NCI-H226 (cell line): Measurements from ENCODE around the gene ILDR2.

Source experiments
- DNase-seq: peaks from one replicate; pipeline ENCODE4 v3.0.0-alpha.2; 2015

ILDR2 gene

GRCh38 chr1:166920561-166921475, 54.5 kb downstream of the ILDR2 start:
- DNase-seq = no peak

- DNase-seq = no peak
Measured at GRCh38 chr1:166918956-166919316, 56.4 kb downstream of the ILDR2 start.

GRCh38 chr1:166918088-166918955, 57.0 kb downstream of the ILDR2 start:
- DNase-seq = no peak

GRCh38 chr1:166915941-166916340, 59.4 kb downstream of the ILDR2 start:
- DNase-seq = no peak

GRCh38 chr1:166915042-166915441, 60.3 kb downstream of the ILDR2 start:
- no peak for DNase-seq

GRCh38 chr1:166914111-166914510, 61.2 kb downstream of the ILDR2 start:
- DNase-seq = no peak

- no peak for DNase-seq
Measured at GRCh38 chr1:166911624-166912023, 63.7 kb downstream of the ILDR2 start.

GRCh38 chr1:166910396-166910994, 64.8 kb downstream of the ILDR2 start:
- DNase-seq = peak; percentile 90

GRCh38 chr1:166908942-166909341, 66.4 kb downstream of the ILDR2 start:
- DNase-seq = peak; percentile 26

- DNase-seq = no peak
Measured at GRCh38 chr1:166907763-166908162, 67.6 kb downstream of the ILDR2 start.

- no peak for DNase-seq
Measured at GRCh38 chr1:166907051-166907450, 68.3 kb downstream of the ILDR2 start.

GRCh38 chr1:166906647-166907046, 68.7 kb downstream of the ILDR2 start:
- peak; percentile 59 for DNase-seq

GRCh38 chr1:166905900-166906299, 69.4 kb downstream of the ILDR2 start:
- DNase-seq = peak; percentile 87

GRCh38 chr1:166905136-166905535, 70.2 kb downstream of the ILDR2 start:
- peak; percentile 27 for DNase-seq

GRCh38 chr1:166903232-166903631, 72.1 kb downstream of the ILDR2 start:
- DNase-seq = no peak

GRCh38 chr1:166902279-166902678, 73.1 kb downstream of the ILDR2 start:
- peak; percentile 57 for DNase-seq

- no peak for DNase-seq
Measured at GRCh38 chr1:166900987-166901386, 74.4 kb downstream of the ILDR2 start.

GRCh38 chr1:166899769-166900168, 75.6 kb downstream of the ILDR2 start:
- DNase-seq = no peak

- DNase-seq = no peak
Measured at GRCh38 chr1:166895766-166896165, 79.6 kb downstream of the ILDR2 start.

- DNase-seq = no peak
Measured at GRCh38 chr1:166889776-166890175, 85.6 kb downstream of the ILDR2 start.

- DNase-seq = no peak
Measured at GRCh38 chr1:166888373-166889111, 86.8 kb downstream of the ILDR2 start.

GRCh38 chr1:166884971-166885370, 90.4 kb downstream of the ILDR2 start:
- no peak for DNase-seq
